ENCODE results near the gene DNAJC13. TPM values are rescaled to one million over a fixed set of nuclear protein-coding genes. Genes with fewer than 3 reads are reported as not detected.

DNAJC13 gene
- total RNA-seq, 2 donors from 2014 or later: 17.6 to 22.9 TPM

- no peak for TF ChIP-seq CTCF (IDR thresholded peaks at IDR 0.05)
- no peaks in the 10 kb centered on the region for H3K27me3 ChIP-seq
- H3K27ac ChIP-seq: peak overlapping the region; percentile 16 to 59
- H3K4me1 ChIP-seq: no peaks in the 10 kb centered on the region
- no peaks in the 10 kb centered on the region for H3K36me3 ChIP-seq
- H3K9me3 ChIP-seq: no peaks in the 10 kb centered on the region
- DNase-seq (ENCODE audit: low spot score): no peak
- H3K4me3 ChIP-seq: no peak overlapping the region
These were observed 151.9 kb downstream of the DNAJC13 start for GRCh38 chr3:132569153-132569552.

- H3K9me3 ChIP-seq: no peaks in the 10 kb centered on the region
- no peak for TF ChIP-seq CTCF (IDR thresholded peaks at IDR 0.05)
- no peak for DNase-seq (ENCODE audit: low spot score)
- H3K4me3 ChIP-seq: no peak overlapping the region
- H3K4me1 ChIP-seq: no peaks in the 10 kb centered on the region
- H3K36me3 ChIP-seq: no peaks in the 10 kb centered on the region
- H3K27ac ChIP-seq: peak overlapping the region; percentile 16 to 59
- H3K27me3 ChIP-seq: no peaks in the 10 kb centered on the region
These were observed 152.3 kb downstream of the DNAJC13 start for GRCh38 chr3:132569580-132569979.

- Histone ChIP-seq H3K4me1 (no peaks in the 10 kb centered on the region), H3K36me3 (no peaks in the 10 kb centered on the region), H3K27me3 (no peaks in the 10 kb centered on the region), H3K9me3 (no peaks in the 10 kb centered on the region), H3K4me3 (no peak overlapping the region), H3K27ac (peak overlapping the region; percentile 29 to 59)
- no peak for DNase-seq (ENCODE audit: low spot score)
- TF ChIP-seq CTCF (IDR thresholded peaks at IDR 0.05): no peak
These were observed 152.7 kb downstream of the DNAJC13 start for GRCh38 chr3:132570016-132570415.

GRCh38 chr3:132573797-132574211, 156.5 kb downstream of the DNAJC13 start:
- Histone ChIP-seq H3K27me3 (no peaks in the 10 kb centered on the region), H3K9me3 (no peaks in the 10 kb centered on the region), H3K27ac (peak overlapping the region in 1 of 2 donors; percentile 4), H3K4me1 (peaks cover 0 to 19% of the 10 kb centered on the region in 2 donors), H3K4me3 (no peak overlapping the region), H3K36me3 (no peaks in the 10 kb centered on the region)
- no peak for TF ChIP-seq CTCF (IDR thresholded peaks at IDR 0.05)
- no peak for DNase-seq (ENCODE audit: low spot score)

GRCh38 chr3:132587401-132587800, 170.1 kb downstream of the DNAJC13 start:
- Histone ChIP-seq H3K4me3 (no peak overlapping the region), H3K36me3 (no peaks in the 10 kb centered on the region), H3K4me1 (no peaks in the 10 kb centered on the region), H3K27ac (peak overlapping the region in 1 of 2 donors; percentile 21), H3K27me3 (no peaks in the 10 kb centered on the region), H3K9me3 (no peaks in the 10 kb centered on the region)
- no peak for DNase-seq (ENCODE audit: low spot score)
- no peak for TF ChIP-seq CTCF (IDR thresholded peaks at IDR 0.05)

Other genes starting within 250 kb of the DNAJC13 start
- gene ACP3, start 100.1 kb upstream of the DNAJC13 start, total RNA-seq: 1 to 10 TPM in 1 of 2 donors, under 1 TPM in 1; 0.79 to 2.5 TPM
- gene ACKR4, start 179.8 kb downstream of the DNAJC13 start, total RNA-seq: 1 to 10 TPM; 3.9 to 7.9 TPM
- gene ACAD11, start 242.3 kb downstream of the DNAJC13 start, total RNA-seq: 10 to 100 TPM; 18.0 to 26.0 TPM
- gene UBA5, start 242.8 kb downstream of the DNAJC13 start, total RNA-seq: 10 to 100 TPM; 23.3 to 27.1 TPM